Activated T-helper 9 cell treated with anti-CD3 and anti-CD28 coated beads, Interleukin-2, amount 50 U/mL, for 16 hours (primary cell): ENCODE results near the gene CTPS2.
"Not testable (repeated sequence)": the region's sequence is repeated elsewhere in the genome, so short reads cannot be mapped to it uniquely, and the experiment has no call there.

Experiments used
- DNase-seq: peaks from one replicate; pipeline ENCODE4 v3.0.0-alpha.2; 2020; ENCODE audit warnings: low read depth

Gene CTPS2

DNA sequence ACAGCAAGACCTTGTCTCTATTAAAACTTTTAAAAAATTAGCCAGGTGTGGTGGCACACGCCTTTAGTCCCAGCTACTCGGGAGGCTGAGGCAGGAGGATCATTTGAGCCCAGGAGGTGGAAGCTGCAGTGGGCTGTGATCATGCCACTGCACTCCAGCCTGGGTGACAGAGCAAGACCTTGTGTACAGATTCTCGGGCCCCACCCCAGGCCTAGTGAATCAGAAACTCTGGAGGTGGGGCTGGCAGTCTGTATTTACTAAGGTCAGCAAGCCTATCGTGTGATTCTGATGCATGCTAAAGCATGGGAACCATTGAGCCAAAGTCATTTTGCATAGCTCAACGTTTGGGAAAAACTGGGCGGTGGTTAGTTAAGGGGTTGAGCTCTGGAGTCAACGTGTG is 59.0 kb downstream of the CTPS2 start:
- DNase-seq: no peak

DNA sequence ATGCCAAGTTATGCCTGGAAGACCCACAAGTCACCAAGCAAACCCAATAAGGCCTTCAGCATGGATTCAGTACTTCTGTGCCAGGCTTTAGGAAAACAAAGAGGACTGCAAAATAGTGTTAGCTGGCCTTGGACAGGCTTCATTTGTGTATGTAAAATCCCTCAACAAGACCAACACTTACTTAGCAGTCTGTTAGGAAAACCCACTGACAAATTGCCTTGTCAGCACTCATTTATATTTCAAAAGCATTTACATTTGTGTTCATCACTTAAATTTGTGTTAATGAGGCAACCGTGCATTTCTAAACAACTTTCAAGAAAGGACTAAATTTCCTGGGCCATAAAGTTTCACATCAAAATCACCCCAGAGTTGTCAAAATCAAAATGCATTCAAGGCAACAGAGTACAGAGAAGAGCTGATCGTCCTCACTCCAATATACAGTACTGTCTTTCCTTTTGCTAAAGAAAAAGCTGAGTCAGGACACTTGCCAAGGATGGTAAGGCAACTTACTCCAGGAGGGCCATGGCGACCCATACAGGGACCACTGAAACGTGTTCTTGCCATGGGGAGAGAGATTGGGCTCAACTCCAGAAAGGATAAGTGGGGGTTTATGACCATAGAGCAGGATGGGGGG is 61.0 kb downstream of the CTPS2 start:
- DNase-seq: no peak

DNA sequence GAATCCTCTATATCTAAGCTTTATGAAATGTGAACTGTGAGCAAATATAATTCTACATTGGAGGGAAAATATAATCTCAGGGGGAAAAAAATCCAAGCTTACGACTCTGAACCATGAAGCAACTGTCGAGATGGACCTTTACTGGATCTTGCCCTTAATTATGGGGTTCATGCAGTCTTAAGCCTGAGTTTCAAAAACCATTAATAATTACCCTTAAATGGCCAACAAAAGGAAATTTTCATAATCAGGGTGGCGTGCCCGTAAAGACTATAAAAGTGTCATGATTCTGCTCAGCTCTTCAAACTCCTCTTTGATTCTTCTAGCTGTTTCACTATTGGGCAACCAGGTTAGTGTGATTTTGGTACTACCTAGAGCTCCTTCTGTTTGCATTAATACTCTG is 62.6 kb downstream of the CTPS2 start, which contains the start of gene S100G:
TSS of gene S100G (plus strand) at position 301 of the 400 bp plus-strand sequence. CDS start 849 bp downstream, outside the sequence.
- DNase-seq: no peak

DNA sequence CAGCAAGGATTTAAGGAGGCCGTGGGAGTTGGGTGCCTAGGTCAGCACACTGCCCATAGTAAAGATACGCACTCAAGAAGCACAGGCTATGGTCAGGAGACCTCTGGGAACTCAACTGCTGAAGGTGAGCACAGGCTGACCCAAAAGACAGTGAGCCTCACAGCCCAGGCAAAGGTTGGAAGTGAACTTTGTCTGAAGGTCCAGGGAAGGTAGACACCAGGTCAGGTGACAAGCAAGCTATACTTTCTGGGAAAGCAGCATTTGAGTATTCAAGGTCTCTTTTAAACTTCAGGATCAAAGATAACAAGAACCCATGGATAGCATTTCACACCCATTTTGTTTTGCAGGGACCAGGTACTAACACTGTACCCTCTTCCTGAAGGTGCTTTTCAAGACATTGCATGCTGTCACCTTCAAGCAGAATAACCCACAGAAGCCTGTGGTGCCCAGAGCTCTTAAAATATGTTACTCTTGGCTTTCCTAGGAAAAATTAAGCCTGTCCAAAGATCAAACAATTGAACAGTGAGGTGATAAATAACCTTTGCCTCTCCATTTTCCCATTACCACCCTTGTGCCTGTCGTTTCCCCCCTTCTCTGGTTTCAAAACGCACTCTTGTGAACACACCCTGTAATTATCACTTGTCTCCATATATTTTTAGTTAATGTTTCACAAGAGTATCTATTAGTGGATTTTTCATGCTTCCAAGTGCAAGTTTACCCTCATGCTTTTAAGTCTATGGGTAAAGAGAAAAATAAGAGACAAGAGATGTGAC is 65.9 kb downstream of the CTPS2 start:
- no peak for DNase-seq

DNA sequence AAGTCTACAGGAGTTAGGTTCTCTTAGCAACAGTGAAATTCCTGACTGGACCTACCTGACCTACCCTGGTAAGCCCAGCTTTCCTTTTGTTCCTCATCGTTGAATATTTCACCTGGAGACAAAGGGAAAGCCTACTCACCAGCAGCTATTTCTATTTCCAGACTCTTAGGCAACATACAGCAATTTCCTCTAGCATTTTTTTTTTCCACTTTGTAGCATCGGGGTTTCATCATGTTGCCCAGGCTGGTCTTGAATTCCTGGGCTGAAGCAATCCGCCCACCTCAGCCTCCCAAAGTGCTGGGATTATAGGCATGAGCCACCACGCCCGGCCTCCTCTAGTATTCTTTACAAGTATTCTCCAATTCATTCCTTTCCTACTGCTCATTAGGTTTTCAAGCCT is 69.3 kb downstream of the CTPS2 start:
- no peak for DNase-seq

DNA sequence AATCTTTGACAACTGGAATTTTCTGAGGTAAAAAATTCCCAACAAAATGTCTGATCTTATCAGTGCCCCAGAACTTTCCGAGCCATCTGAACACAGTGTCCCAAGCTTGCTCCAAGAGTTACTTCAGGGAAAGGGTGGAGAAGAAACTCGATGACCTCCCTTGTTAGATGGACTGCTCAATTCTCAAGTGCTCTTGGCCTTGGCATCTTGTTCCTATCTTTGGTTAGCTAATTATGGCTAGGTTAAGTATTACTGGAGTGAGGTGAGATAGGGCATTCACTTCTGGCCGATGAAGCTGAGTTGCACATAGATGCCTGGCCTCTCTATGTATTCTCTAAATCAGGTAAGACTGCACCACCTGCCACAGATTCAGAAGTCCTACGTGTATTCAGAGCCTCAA is 71.6 kb downstream of the CTPS2 start:
- no peak for DNase-seq

DNA sequence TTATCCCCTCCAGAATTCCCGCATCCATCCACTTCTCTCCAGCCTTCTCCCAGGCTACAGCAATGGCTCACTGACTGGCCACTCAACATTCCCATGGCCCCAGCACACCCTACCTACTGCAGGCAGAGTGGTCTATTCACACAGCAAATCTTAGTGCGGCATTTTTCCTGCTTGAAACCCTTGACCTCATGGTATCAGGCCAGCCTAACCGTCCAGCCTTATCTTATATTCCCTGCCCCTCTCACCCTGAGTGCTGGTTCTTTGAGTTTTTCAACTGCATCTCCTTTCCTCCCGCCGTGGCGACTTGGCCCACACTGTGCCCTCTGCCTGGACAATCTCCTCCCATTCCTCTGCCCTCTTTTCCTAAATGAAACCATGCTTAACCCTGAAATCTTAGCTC is 72.5 kb downstream of the CTPS2 start:
- no peak for DNase-seq

DNA sequence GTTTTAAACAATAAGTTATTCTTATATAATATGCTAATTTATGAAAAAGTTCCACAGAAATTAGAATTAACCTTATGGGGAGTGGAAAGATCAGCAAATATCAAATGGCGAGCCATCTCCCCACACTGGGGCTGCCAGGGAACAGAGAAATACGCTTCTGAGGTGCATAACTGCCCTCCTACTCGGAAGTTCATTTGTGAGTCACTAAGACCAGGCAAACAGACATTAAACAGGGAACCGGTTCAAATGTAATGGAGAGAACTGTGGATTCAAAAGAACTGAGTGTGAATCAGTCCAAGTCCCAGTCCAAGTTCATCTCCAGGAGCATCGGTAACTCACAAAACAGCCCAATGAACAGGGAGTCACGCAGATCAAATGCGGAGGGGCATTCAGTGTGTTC is 73.9 kb downstream of the CTPS2 start:
- no peak for DNase-seq

DNA sequence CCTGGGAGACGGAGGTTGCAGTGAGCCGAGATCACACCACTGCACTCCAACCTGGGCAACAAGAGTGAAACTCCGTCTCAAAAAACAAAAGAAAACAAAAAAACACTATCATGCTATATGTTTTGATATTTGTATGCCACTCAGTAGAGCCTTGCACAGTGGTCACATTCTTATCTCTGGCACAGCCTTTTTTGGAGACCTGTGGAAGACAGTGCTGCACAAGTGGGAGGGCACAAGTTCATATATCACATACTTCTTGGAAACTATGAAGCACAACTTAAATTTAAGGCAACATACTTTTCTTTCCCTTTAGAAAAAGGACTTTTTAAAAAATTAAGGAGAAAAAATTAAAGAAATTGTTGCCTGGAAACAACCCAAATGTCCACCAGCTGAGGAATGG is 76.9 kb downstream of the CTPS2 start:
- no peak for DNase-seq

DNA sequence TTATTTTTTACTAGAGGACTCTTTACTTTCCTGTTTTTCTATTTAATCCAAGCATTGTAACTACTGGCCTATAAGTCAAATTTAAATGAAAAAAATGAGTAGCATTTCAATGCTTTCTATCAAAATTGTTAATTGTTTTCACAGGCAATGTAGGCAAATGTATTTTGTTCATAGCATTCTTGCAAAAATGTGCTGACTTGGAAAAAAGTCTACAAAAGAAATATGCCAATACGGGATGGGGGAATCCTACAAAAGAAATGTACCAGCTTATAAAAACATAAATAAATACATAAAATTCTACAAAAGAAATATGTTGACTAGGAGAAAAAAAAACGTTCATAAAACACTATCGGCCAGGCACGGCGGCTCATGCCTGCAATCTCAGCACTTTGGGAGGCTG is 77.4 kb downstream of the CTPS2 start:
- DNase-seq: no peak

DNA sequence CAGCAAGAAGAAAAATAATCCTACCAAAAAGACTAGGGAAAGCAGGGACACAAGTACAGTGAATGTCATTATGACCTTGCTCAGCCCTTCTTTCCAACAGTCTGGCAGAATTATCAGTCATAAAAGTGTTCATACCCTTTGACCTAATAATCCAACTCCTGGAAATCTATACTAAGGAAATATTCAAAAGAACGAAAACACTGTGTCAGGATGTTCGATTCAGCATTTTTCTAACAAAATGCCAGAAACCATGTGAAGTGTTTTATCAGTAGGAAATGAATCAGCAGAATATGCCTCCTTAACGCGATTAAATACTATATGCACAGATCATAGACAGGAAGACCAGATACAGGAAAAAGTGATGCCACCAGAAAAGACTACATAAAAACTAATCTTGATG is 78.7 kb downstream of the CTPS2 start:
- no peak for DNase-seq

DNA sequence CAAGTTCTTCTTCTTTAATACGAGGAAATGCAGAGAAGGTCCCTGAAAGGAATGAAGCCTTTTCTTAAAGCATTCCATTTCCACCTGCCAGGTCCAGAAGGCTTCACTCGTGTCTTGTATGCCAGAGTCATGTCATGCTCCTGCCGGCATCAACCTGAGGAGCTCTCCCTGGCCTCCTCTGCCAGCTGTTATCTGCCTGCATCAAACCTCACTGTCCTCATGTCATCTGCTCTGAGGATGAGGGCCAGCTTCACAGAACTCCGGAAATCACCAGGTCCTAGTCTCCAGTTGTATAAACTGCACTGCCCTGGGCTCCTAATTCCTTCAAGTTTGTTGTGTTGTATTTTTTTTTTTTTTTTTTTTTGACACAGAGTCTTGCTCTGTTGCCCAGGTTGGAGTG is 82.6 kb downstream of the CTPS2 start:
- DNase-seq: no peak

DNA sequence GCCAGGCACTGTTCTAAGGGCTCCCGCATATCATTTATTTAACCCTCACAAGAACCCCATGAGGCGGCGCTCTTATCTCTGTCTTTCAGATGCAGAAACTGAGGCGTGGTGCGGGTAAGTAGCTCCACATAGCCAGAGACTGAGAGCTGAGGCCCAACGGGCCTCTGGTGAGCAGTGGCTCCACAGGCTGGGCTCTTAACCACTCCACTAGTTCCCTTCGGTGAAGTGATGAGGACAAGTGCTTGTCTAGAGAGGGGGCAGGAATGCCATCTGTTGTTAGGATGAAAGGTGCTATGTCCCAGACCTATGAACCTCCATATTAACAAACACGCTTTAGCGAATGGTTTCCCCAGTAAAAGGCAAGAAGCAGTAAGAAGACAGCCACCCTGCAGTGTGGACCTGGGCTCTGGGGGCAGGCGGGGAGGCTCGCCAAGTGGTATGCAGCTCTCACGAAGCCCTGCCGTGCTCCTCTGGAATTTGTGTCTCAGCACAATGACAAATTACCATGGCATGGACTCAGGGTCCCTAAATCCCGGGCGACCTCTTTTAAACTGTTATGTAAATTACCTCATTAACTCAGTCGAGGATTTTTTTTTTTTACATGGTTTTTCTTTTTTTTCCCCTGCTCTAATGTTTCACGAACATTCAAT is 83.4 kb downstream of the CTPS2 start:
- no peak for DNase-seq

DNA sequence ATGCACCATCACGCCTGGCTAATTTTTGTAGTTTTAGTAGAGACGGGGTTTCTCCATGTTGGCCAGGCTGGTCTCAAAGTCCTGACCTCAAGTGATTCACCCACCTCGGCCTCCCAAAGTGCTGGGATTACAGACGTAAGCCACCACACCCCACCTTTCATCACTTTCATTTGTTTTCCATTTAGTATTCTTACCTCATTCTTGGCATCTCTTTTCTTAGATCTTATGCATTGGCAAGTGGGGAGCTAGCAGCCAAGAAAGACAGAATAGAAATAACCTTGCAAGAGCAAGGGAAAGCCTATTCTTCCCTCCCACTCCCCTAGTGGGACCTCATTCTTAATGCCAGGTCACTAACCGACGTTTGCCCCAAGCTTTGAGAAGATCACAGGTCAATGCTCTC is 84.0 kb downstream of the CTPS2 start:
- DNase-seq: not testable (repeated sequence)

DNA sequence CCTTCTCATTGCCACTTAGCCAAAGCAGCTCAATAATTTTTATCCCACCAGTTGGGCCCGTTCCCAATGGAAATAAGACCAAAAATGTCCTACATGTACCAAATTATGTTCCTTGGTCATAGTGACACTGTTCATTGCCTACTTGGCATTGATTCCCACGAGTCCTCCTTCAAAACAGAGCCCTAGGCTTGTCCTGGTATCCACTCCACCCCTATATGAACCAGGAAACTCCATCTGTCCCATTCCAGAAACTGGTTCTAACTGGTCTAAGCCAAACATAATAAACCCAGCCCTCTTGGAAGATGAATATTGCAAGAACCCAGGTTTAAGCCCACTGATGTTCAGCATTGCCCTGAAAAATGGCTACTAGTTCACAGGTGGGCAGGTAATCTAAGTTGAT is 93.4 kb downstream of the CTPS2 start:
- no peak for DNase-seq

DNA sequence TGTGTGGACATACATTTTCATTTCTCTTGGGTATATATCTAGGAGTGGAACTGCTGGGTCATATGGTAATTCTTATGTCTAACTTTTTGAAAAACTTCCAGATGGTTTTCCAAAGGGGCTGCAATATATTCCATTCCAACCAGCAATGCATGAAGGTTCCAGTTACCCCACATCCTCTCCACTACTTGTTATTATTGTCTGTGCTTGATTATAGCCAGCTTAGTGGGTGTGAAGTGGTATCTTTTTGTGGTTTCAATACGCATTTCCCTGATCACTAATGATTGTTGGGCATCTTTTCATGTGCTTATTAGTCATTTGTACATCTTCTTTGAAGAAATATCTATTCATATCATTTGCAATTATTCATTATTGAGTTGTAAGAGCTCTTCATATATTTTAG is 94.0 kb downstream of the CTPS2 start:
- no peak for DNase-seq

DNA sequence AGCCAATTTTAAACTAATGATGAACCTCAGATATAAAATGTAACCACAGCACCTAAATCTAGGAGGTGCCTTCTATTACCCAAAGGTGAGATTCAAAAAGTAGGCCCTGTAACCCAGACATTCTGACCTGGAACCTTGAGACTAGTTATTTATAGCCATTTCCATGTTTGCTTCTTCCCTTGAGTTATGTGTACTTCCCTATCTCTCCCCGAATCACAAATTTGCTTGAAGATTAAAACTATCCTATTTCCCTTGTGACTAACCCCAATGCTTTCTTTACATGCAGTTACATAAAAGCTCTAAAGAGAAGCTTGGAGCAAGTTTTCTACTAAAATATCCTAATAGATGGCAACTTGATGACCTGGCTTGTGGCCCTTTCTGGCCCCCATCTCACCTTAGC is 95.1 kb downstream of the CTPS2 start:
- no peak for DNase-seq

DNA sequence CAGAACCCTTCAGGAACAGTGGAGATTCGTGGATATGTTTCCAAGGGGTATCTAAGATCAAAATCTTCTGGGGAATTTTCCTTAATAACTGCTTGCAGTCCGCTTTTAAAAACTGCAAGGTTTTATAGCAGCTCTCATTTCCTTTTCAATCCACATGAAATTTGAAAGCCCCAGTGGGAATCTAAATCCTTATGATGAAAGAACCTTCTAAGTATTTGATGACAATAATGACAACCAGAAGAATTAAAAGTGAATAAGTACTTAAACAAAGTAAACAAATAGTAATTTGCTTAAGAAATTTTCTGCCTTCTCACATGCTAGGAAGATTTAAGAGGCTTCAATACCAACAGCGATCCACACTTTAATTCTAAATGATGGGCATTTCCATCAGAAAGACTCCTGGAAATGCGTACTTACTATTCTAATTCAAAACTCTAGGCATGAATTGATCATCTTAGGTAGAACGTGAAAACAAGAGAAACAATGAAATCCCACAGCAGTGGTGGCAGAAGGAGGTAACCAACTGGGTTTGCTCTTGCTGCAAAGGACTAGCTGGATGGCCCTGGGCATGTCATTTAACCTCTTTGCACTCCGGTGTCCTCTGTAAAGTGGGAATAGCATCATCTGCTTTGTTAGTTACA is 100.1 kb downstream of the CTPS2 start:
- DNase-seq: no peak

DNA sequence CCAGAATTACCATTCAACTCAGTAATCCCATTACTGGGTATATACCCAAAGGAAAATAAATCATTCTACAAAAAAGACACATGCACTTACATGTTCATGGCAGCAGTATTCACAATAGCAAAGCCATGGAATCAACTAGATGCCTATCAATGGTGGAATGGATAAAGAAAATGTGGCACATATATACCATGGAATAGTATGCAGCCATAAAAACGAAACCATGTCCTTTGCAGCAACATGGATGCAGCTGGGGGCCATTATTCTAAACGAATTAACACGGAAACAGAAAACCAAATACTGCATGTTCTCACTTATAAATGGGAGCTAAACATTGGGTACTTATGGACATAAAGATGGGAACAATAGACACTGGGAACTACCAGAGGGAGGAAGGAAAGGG is 101.8 kb downstream of the CTPS2 start:
- not testable (repeated sequence) for DNase-seq

DNA sequence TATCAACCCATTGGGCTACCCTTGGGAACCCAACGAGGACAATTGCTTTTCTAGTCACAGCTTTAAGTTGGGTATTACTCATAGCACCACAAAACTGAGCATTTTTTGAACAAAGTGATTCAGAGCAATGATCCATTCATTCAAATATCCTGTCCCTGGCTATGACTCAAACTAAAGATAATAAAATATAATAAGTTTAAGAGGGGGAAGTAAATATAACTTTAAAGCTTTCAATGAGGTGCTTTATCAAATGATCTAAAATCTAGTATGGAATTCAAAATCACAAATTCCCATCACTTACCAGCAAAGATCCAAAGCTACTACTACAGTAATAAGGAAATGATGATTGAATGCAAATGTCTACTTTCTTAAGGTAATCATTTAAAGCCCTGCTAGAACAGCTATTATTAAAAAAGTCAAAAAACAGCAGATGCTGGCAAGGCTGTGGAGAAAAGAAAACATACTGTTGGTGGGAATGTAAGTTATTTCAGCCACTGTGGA is 102.3 kb downstream of the CTPS2 start:
- DNase-seq: no peak

DNA sequence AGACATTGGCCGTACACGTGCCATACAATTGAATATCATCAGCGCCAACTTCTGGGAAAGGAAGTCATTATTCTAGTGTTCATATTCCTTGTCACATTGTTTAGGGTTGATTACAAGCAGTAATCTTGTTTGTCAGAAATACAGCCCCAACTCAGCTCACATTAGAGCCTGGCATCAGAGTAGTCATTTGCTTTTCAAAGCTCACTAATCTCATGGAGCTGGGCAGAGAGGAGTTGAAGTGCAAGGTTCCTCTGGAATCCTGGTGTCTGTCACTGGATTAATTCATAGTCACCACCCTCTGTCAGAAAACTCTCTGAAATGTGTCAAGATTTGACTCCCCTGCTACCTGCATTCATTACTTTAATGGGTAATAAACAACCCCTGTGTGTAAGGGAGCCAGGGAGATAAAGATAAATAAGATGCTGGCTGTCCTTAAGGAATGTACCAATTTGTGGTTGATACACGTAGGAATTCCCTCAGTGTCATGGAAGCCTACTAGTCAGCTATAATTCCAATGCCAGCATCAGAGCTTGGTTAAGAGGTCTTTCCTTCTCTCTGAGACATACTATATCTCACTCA is 106.2 kb downstream of the CTPS2 start:
- no peak for DNase-seq

DNA sequence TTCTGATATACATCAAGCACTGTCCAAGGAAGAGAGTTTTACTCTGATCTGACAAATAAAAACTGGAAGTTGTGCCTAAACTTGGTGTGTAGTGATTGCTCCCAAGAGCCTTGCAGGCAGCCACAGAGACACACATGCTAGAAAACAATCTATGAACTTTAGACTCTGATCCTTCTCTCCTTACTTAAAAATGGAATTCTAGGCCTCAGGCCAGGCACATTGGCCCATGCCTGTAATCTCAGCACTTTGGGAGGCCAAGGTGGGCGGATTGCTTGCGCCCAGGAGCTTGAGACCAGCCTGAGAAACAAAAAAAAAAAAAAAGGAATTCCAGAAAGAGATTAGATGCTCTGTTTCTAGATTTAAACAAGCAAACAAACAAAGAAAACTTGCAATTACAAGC is 108.1 kb downstream of the CTPS2 start:
- no peak for DNase-seq
